ENCODE data around the gene ARHGAP18. TPM values are rescaled to one million over a fixed set of nuclear protein-coding genes. Genes with fewer than 3 reads are reported as not detected.

ARHGAP18 gene
- total and polyA plus RNA-seq, 2 experiments from 2014 or later, result 0.45 to 1.3 TPM

DNA sequence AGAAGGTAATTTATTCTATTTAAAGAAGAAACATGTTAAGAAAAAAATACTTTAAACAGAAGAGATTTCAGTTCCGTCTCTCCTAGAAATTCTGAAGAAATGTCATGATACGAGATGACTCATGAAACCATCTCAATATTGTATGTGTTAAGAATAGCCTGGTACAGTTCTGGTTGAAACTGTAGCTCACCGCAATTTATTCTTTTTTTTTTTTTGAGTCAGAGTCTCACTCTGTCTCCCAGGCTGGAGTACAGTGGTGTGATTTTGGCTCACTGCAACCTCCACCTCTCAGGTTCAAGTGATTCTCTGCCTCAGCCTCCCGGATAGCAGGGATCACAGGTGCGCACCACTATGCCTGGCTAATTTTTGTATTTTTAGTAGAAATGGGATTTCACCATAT lies 103.3 kb downstream of the ARHGAP18 start:
- Histone ChIP-seq H3K27ac (no peak overlapping the region), H3K36me3 (no peaks in the 10 kb centered on the region), H3K27me3 (no peaks in the 10 kb centered on the region), H3K4me3 (no peak overlapping the region), H3K4me1 (ENCODE audit: low read depth) (no peaks in the 10 kb centered on the region), H3K9me3 (ENCODE audit: low read depth) (no peaks in the 10 kb centered on the region)
- peak in 1 of 2 donors; percentile 33 for DNase-seq (ENCODE audit: low read depth in 1 of 2, low spot score in 1 of 2)
- TF ChIP-seq, protein P1, sequence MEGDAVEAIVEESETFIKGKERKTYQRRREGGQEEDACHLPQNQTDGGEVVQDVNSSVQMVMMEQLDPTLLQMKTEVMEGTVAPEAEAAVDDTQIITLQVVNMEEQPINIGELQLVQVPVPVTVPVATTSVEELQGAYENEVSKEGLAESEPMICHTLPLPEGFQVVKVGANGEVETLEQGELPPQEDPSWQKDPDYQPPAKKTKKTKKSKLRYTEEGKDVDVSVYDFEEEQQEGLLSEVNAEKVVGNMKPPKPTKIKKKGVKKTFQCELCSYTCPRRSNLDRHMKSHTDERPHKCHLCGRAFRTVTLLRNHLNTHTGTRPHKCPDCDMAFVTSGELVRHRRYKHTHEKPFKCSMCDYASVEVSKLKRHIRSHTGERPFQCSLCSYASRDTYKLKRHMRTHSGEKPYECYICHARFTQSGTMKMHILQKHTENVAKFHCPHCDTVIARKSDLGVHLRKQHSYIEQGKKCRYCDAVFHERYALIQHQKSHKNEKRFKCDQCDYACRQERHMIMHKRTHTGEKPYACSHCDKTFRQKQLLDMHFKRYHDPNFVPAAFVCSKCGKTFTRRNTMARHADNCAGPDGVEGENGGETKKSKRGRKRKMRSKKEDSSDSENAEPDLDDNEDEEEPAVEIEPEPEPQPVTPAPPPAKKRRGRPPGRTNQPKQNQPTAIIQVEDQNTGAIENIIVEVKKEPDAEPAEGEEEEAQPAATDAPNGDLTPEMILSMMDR (IDR thresholded peaks at IDR 0.05; ENCODE audit: low read depth, low read length), result no peak

DNA sequence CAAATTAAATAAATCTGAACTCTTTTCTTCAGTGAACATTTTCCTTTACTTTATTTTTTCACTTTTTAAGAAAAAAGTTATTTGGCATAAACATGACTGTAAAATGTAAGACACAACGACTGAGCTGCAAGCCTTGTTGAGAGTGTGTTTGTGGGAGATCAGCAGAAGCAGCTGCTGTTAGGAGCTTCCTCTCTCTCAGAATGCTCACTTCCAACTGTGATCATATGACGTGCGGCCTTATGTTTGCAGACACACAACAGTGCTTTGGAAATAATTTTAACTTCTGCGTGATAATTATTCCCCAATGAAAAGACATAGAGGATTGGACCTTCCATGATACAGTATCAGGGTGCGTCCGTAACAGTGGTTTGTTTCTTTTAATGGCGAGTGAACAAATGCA lies 104.0 kb downstream of the ARHGAP18 start:
- TF ChIP-seq, protein P1 (IDR thresholded peaks at IDR 0.05; ENCODE audit: low read depth, low read length), result no peak
- H3K27ac ChIP-seq, result no peak overlapping the region
- no peak overlapping the region for H3K4me3 ChIP-seq
- no peaks in the 10 kb centered on the region for H3K27me3 ChIP-seq
- H3K4me1 ChIP-seq (ENCODE audit: low read depth), result no peaks in the 10 kb centered on the region
- no peaks in the 10 kb centered on the region for H3K9me3 ChIP-seq (ENCODE audit: low read depth)
- no peaks in the 10 kb centered on the region for H3K36me3 ChIP-seq
- no peak for DNase-seq (ENCODE audit: low read depth in 1 of 2, low spot score in 1 of 2)

DNA sequence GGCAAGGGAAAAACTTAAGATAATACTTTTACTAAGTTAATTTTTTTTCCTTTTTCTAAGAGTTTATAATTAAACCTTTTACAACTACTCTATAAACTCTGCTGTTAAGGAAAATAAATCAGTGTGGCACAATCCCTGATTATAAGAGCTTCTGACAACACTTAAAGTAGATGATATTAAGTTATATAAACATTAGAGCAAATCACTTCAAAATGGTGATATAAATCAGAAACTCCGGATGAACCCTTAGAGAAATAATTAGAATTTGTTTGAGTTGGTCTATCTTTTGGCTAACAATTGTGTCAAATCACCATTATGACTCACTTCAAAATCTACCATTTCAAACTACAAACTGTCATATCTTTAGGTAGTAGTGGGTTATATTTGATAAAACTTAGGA lies 104.9 kb downstream of the ARHGAP18 start:
- H3K9me3 ChIP-seq (ENCODE audit: low read depth), result no peaks in the 10 kb centered on the region
- no peak overlapping the region for H3K27ac ChIP-seq
- H3K4me1 ChIP-seq (ENCODE audit: low read depth), result no peaks in the 10 kb centered on the region
- TF ChIP-seq, protein P1 (IDR thresholded peaks at IDR 0.05; ENCODE audit: low read depth, low read length), result no peak
- no peak for DNase-seq (ENCODE audit: low read depth in 1 of 2, low spot score in 1 of 2)
- no peaks in the 10 kb centered on the region for H3K27me3 ChIP-seq
- H3K4me3 ChIP-seq, result no peak overlapping the region
- no peaks in the 10 kb centered on the region for H3K36me3 ChIP-seq

DNA sequence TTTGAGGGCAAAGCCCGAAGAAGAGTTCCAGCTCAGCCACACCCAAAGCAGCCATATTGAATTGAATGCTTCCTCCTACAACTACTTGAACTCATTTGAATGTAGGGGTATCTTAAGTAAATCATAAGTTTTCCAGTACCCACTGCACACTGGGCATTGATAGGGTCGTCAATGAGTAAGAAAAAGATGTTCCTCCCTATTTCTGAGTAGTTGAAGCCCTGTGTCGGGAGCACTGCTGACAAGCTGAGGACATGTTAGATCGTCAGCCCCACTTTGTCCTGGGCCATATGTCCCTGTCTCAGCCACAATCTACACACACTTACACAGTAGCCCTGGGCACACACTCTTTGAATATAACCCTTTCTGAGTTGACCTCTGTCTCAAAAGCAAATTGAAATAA lies 105.7 kb downstream of the ARHGAP18 start:
- H3K36me3 ChIP-seq, result no peaks in the 10 kb centered on the region
- H3K9me3 ChIP-seq (ENCODE audit: low read depth), result no peaks in the 10 kb centered on the region
- no peak overlapping the region for H3K4me3 ChIP-seq
- H3K27me3 ChIP-seq, result no peaks in the 10 kb centered on the region
- TF ChIP-seq, protein P1 (IDR thresholded peaks at IDR 0.05; ENCODE audit: low read depth, low read length), result no peak
- DNase-seq (ENCODE audit: low read depth in 1 of 2, low spot score in 1 of 2), result no peak
- no peaks in the 10 kb centered on the region for H3K4me1 ChIP-seq (ENCODE audit: low read depth)
- H3K27ac ChIP-seq, result no peak overlapping the region

DNA sequence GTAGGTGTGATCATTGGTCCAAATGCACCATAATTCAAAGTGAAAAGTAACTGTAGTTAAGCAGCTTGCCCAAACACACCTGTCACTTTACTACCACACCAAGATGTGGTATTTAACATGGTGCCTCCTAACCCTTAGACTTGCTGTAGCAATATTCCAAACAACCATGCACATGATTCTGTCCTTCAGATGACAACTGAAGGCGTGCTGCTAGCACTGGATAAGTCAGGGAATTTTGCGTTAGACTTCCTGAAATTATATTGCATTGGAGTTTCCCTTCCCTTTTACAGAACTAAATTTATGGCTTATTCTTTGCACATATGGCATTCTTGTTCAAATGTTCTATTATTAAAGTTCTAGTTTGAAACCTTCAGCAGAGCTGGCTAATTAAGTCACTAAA lies 106.2 kb downstream of the ARHGAP18 start:
- Histone ChIP-seq H3K27me3 (no peaks in the 10 kb centered on the region), H3K27ac (no peak overlapping the region), H3K4me3 (no peak overlapping the region), H3K4me1 (ENCODE audit: low read depth) (no peaks in the 10 kb centered on the region), H3K9me3 (ENCODE audit: low read depth) (no peaks in the 10 kb centered on the region), H3K36me3 (no peaks in the 10 kb centered on the region)
- TF ChIP-seq, protein P1 (IDR thresholded peaks at IDR 0.05; ENCODE audit: low read depth, low read length), result no peak
- no peak for DNase-seq (ENCODE audit: low read depth in 1 of 2, low spot score in 1 of 2)

DNA sequence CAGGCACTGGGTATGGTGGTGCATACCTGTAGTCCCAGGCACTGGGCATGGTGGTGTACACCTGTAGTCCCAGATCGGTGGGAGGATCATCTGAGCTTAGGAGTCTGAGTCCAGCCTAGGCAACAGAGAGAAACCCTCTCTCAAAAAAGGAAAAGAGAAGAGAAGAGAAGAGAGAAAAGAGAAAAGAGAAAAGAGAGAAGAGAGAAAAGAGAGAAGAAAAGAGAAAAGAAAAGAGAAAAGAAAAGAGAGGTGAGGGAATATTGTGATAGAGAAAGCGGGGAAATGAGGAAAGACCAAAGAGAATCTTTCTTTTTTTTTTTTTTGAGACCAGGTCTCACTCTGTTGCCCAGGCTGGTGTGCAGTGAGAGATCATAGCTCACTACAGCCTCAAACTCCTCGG lies 108.7 kb downstream of the ARHGAP18 start:
- no peaks in the 10 kb centered on the region for H3K9me3 ChIP-seq (ENCODE audit: low read depth)
- H3K27me3 ChIP-seq, result no peaks in the 10 kb centered on the region
- no peak for DNase-seq (ENCODE audit: low read depth in 1 of 2, low spot score in 1 of 2)
- H3K4me3 ChIP-seq, result no peak overlapping the region
- H3K4me1 ChIP-seq (ENCODE audit: low read depth), result no peaks in the 10 kb centered on the region
- TF ChIP-seq, protein P1 (IDR thresholded peaks at IDR 0.05; ENCODE audit: low read depth, low read length), result no peak
- no peak overlapping the region for H3K27ac ChIP-seq
- H3K36me3 ChIP-seq, result no peaks in the 10 kb centered on the region
